ENCODE results near the gene BHMT. TPM values are rescaled to one million over a fixed set of nuclear protein-coding genes. Genes with fewer than 3 reads are reported as not detected.

BHMT gene
- total and polyA plus RNA-seq, 2 experiments from 2014 or later = 2.6 to 4.2 TPM

DNA sequence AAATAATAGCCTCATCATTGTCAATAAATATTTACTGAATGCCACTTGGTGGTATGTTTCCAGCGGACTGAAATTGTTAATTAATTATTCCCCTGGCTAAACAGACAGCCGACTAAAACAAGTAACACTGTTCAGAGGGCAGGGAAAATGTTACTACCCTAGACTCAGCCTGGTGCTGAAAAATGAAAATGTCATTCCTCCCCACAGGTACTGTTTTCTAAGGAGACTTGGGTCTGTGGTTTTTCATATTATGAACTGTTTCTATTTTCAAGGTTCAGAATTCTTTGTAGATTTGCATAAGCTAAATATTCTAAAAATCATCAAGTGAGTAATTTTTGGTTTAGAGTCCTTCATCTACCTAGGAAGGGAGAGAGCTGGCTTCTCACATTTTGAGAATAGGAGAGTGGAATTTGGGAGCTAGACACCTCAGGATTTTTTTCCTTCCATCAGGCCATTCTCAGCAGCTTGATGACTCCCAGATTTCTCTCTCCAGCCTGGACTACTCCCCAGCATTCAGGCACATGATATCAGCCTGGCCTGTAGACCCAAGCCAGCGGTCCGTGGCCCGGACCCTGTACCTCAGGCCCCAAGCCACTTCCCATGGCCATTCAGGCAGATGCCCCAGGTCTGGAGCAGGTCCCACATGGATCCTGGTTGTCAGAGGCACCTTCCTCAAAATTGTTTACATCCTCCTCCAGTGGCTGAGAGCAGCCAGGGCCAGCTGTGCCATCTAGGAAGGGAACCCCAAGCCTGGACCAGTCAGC lies 24.4 kb downstream of the BHMT start:
- Mint-ChIP-seq H3K4me1 (peaks cover 19% of the 10 kb centered on the region), H3K4me3 (no peak overlapping the region), H3K9me3 (peaks cover 8% of the 10 kb centered on the region), H3K27me3 (ENCODE audit: insufficient read depth, low read depth, poor library complexity) (peaks cover 2% of the 10 kb centered on the region), H3K36me3 (ENCODE audit: low read depth) (peaks cover 5% of the 10 kb centered on the region), H3K27ac (no peak overlapping the region)
- H3K27me3 ChIP-seq (ENCODE audit: insufficient read depth) = no peaks in the 10 kb centered on the region
- TF ChIP-seq, protein P1, sequence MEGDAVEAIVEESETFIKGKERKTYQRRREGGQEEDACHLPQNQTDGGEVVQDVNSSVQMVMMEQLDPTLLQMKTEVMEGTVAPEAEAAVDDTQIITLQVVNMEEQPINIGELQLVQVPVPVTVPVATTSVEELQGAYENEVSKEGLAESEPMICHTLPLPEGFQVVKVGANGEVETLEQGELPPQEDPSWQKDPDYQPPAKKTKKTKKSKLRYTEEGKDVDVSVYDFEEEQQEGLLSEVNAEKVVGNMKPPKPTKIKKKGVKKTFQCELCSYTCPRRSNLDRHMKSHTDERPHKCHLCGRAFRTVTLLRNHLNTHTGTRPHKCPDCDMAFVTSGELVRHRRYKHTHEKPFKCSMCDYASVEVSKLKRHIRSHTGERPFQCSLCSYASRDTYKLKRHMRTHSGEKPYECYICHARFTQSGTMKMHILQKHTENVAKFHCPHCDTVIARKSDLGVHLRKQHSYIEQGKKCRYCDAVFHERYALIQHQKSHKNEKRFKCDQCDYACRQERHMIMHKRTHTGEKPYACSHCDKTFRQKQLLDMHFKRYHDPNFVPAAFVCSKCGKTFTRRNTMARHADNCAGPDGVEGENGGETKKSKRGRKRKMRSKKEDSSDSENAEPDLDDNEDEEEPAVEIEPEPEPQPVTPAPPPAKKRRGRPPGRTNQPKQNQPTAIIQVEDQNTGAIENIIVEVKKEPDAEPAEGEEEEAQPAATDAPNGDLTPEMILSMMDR (conservative IDR thresholded peaks at IDR 0.05; ENCODE audit: low read depth in 2 of 2) = no peak
- TF ChIP-seq POLR2AphosphoS5 (IDR thresholded peaks at IDR 0.05; ENCODE audit: low read depth) = no peak
- no peak for TF ChIP-seq ZNF114 (CRISPR knock-in tag; IDR thresholded peaks at IDR 0.05)
- no peak for TF ChIP-seq STAT1 (IDR thresholded peaks at IDR 0.05; ENCODE audit: unreplicated experiment)
- no peak for TF ChIP-seq ZNF462 (CRISPR knock-in tag; IDR thresholded peaks at IDR 0.05)
- no peak for TF ChIP-seq REST (IDR thresholded peaks at IDR 0.05; ENCODE audit: unreplicated experiment)
- no peak for TF ChIP-seq NANOG (IDR thresholded peaks at IDR 0.05; ENCODE audit: borderline replicate concordance)
- TF ChIP-seq EZH2 (IDR thresholded peaks at IDR 0.05; ENCODE audit: low read depth, unreplicated experiment) = no peak
- no peak for TF ChIP-seq JUNB (IDR thresholded peaks at IDR 0.05; ENCODE audit: unreplicated experiment)
- TF ChIP-seq, protein P2, sequence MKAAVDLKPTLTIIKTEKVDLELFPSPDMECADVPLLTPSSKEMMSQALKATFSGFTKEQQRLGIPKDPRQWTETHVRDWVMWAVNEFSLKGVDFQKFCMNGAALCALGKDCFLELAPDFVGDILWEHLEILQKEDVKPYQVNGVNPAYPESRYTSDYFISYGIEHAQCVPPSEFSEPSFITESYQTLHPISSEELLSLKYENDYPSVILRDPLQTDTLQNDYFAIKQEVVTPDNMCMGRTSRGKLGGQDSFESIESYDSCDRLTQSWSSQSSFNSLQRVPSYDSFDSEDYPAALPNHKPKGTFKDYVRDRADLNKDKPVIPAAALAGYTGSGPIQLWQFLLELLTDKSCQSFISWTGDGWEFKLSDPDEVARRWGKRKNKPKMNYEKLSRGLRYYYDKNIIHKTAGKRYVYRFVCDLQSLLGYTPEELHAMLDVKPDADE (IDR thresholded peaks at IDR 0.05) = no peak
- no peak for TF ChIP-seq ZNF331 (CRISPR knock-in tag; IDR thresholded peaks at IDR 0.05; ENCODE audit: low read depth)
- TF ChIP-seq CREB1 (CRISPR knock-in tag; IDR thresholded peaks at IDR 0.05; ENCODE audit: low read depth) = no peak
- TF ChIP-seq EZH2phosphoT487 (IDR thresholded peaks at IDR 0.05; ENCODE audit: unreplicated experiment) = no peak
- DNase-seq (ENCODE audit: low spot score) = no peak
- peaks cover 20% of the 10 kb centered on the region for H3K4me1 ChIP-seq (ENCODE audit: insufficient read depth)
- no peak overlapping the region for H3K27ac ChIP-seq (ENCODE audit: low read depth)
- H3K36me3 ChIP-seq (ENCODE audit: insufficient read depth) = no peaks in the 10 kb centered on the region
- no peaks in the 10 kb centered on the region; the same call in 1 of the 2 replicates for H3K9me2 ChIP-seq (ENCODE audit: insufficient read depth)
- H4K20me1 ChIP-seq (replicated peaks; ENCODE audit: insufficient read depth) = no peaks in the 10 kb centered on the region
- H3K4me3 ChIP-seq = no peak overlapping the region
- H2AFZ ChIP-seq = peak overlapping the region; percentile 67; the same call in 1 of the 2 replicates
- 0 out of 2 replicates have a peak, but pooled peaks cover 5% of the 10 kb centered on the region for H3F3A ChIP-seq (replicated peaks; ENCODE audit: low read depth)
- H3K4me2 ChIP-seq = no peak overlapping the region
- H3K79me2 ChIP-seq (replicated peaks; ENCODE audit: insufficient read depth) = no peaks in the 10 kb centered on the region
- ATAC-seq = no peak

All from GM23338 (cell line).